ENCODE data around the gene CRADD. TPM values are rescaled to one million over a fixed set of nuclear protein-coding genes. Genes with fewer than 3 reads are reported as not detected.
"Not testable (repeated sequence)": the region's sequence is repeated elsewhere in the genome, so short reads cannot be mapped to it uniquely, and the experiment has no call there.

Gene CRADD
- total RNA-seq, 4 donors from 2014 or later: 16.1 to 43.3 (median 26.5) TPM

DNA sequence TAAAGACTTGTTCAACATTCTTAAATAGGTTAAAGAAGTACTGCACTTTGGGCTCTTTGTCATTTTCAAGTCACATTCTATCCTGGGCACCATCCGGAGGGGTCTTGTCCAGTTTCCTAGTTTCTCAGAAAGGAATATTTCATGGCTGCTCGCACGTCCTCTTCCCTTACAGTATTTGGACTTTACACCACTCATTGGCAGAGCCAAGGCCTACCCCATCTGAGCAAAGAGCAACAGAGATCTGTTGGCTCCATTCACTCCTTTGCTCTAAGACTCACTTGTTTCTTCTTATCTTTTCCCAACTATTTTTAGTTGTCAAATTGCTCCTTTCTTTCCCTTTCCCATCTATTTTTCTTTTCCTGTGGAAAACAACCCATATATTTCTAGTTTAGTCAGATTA, 118.2 kb downstream of the CRADD start:
- TF ChIP-seq POLR2A (IDR thresholded peaks at IDR 0.05): no peak
- TF ChIP-seq, protein P1, sequence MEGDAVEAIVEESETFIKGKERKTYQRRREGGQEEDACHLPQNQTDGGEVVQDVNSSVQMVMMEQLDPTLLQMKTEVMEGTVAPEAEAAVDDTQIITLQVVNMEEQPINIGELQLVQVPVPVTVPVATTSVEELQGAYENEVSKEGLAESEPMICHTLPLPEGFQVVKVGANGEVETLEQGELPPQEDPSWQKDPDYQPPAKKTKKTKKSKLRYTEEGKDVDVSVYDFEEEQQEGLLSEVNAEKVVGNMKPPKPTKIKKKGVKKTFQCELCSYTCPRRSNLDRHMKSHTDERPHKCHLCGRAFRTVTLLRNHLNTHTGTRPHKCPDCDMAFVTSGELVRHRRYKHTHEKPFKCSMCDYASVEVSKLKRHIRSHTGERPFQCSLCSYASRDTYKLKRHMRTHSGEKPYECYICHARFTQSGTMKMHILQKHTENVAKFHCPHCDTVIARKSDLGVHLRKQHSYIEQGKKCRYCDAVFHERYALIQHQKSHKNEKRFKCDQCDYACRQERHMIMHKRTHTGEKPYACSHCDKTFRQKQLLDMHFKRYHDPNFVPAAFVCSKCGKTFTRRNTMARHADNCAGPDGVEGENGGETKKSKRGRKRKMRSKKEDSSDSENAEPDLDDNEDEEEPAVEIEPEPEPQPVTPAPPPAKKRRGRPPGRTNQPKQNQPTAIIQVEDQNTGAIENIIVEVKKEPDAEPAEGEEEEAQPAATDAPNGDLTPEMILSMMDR (IDR thresholded peaks at IDR 0.05): no peak
- intact Hi-C loops (cut with DNase I; ENCODE audit: low total_unique reads): no loop called here
- WGBS, 2 donors: 93 to 95% methylated on average over 3 of the region's 3 CpGs

DNA sequence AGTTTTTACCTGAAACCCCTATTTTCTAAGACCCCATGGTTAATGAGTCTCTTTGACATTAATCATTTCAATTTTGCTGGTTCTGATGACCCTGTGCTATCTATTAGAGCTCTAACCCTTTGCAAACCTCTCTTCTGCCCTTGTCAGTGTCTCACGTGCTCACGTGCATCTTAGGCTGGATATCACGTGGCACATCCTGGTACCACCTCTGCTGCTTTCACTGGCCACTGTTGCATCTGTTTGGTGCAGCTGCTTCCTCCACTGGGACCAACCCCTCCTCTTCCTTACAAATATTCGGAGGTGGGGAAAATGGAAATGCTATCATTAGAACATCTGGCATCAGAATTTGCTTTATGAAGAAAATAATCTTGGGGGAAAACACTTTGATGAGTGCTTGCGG, 119.6 kb downstream of the CRADD start:
- WGBS, 2 donors: 85 to 87% methylated on average over 5 of the region's 5 CpGs
- intact Hi-C loops (cut with DNase I; ENCODE audit: low total_unique reads): no loop called here

More for the DNA sequence above, 118.2 kb downstream of the CRADD start:
- H3K4me3 ChIP-seq (ENCODE audit: low read depth, poor library complexity, severe bottlenecking): no peak overlapping the region
- no peak for DNase-seq (ENCODE audit: low spot score in 2 of 2)

DNA sequence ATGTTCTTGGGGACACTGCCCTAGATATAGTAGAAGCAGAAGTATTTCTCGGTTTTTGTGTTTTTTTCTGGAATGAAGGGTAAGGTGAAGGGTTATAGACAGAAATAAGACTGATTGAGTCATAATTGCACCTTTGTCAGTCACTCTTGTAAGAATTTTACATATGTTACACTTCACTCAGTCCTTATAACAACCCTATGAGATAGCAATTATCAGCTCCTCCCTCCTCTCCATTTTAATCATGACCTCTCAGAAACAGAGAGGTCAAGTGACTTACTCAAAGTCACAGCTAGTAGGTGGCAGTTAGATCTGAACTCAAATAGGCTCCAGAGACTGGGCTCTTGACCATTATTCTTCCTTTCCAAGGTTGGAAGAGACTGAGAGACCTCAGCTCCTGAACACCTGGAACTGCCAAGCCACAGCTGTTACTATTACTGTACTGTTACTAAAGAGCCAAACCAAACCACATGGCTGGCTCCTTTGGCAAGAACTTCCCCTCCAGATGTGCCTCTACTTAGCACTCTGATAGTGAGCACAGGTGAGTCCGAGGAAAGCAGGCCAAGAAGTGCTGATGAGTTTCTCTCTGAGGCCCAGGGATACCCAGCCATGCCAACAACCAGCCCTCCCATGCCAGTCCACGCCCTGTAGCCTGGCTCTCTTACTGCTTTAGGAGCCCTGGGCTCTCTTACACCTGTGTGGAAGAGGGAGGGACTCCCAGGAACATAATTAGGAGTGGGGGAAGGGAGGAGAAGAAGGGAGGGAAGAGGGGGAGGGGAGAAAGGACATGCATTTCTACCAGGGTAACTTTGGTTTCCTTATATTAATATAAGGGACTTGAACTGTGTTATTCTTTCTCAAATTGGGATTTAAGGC, 121.3 kb downstream of the CRADD start:
- WGBS, 2 donors: 57 to 63% methylated on average over 3 of the region's 3 CpGs
- intact Hi-C loops (cut with DNase I; ENCODE audit: low total_unique reads): no loop called here
- no peak for DNase-seq (ENCODE audit: low spot score in 2 of 2)
- H3K4me3 ChIP-seq (ENCODE audit: low read depth, poor library complexity, severe bottlenecking): no peak overlapping the region
- no peak for TF ChIP-seq POLR2A (IDR thresholded peaks at IDR 0.05)
- TF ChIP-seq, protein P1 (IDR thresholded peaks at IDR 0.05): no peak

More for the DNA sequence above, 119.6 kb downstream of the CRADD start:
- DNase-seq (ENCODE audit: low spot score in 2 of 2): no peak
- H3K4me3 ChIP-seq (ENCODE audit: low read depth, poor library complexity, severe bottlenecking): no peak overlapping the region
- TF ChIP-seq, protein P1 (IDR thresholded peaks at IDR 0.05): no peak
- TF ChIP-seq POLR2A (IDR thresholded peaks at IDR 0.05): no peak

DNA sequence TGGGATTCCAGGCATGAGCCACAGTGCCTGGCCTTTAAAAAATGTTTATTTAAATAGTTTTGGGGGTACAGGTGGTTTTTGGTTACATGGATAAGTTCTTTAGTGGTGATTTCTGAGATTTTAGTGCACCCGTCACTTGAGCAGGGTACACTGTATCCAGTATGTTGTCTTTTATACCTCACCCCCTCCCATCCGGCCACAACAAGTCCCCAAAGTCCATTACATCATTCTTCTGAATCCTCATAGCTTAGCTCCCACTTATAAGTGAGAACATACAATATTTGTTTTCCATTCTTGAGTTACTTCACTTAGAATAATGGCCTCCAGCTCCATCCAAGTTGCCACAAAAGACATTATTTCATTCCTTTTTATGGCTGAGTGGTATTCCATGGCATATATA, 124.5 kb downstream of the CRADD start:
- DNase-seq (ENCODE audit: low spot score in 2 of 2); intact Hi-C loops (cut with DNase I; ENCODE audit: low total_unique reads); H3K4me3 ChIP-seq (ENCODE audit: low read depth, poor library complexity, severe bottlenecking): not testable (repeated sequence)
- WGBS, 2 donors: 94 to 98% methylated on average over 2 of the region's 2 CpGs

DNA sequence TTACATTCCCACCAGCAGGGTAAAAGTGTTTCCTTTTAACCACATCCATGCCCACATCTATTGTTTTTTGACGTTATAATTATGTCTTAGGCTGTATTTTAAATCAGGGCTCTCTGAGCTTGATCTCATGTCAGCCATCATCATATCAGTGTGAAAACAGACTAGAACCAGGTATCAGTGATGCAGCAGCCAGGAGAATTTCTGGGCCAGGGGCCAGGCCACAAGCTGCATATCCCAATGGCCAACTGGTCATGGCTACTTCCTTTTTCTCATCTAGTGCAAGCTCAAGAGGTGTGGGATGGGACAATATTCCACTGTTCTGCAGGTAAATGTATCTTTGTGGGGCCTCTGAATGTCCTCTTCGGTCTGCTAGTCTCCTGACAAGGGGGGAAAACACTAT, 125.1 kb downstream of the CRADD start:
- TF ChIP-seq, protein P1 (IDR thresholded peaks at IDR 0.05): no peak
- no peak for TF ChIP-seq POLR2A (IDR thresholded peaks at IDR 0.05)
- intact Hi-C loops (cut with DNase I; ENCODE audit: low total_unique reads): no loop called here
- DNase-seq (ENCODE audit: low spot score in 2 of 2): no peak
- H3K4me3 ChIP-seq (ENCODE audit: low read depth, poor library complexity, severe bottlenecking): no peak overlapping the region
- 92% methylated on average over 2 of the region's 2 CpGs for WGBS, 2 donors

DNA sequence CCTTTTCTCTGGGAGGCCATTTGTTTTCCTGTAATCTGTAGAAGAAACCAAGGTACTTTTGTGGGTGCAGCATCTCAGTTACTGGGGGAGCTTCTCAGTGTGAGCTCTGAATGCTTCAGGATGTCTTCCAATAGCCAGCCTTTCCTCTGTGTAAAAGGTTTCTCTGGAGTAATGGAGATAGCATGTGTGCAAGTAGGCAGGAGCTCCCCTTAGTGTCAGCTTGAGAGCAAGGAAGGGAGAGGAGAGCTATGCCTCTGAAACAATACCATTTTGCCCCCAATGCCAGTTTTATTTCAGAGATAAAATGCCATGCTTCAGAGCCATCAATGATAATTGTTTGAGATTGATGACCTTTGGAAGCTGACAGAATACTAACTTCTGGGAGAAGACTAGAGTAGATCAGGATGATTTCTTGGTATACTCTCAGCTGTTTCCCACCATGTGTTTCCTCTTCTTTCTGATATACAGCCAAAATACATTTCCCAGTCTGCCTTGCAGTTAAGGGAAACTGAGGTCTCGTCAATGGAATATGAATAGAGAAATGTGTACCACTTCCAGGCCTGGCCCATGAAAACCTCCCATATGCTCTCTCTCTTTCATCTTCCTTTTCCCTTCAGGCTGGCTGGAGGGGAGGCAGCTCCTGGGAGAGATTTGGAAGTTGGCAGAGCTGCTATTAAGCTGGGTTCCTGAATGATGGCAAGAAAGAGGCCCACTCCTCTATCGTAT, 125.7 kb downstream of the CRADD start:
- no peak overlapping the region for H3K4me3 ChIP-seq (ENCODE audit: low read depth, poor library complexity, severe bottlenecking)
- intact Hi-C loops (cut with DNase I; ENCODE audit: low total_unique reads): no loop called here
- 14 to 20% methylated on average over 2 of the region's 2 CpGs for WGBS, 2 donors
- no peak for DNase-seq (ENCODE audit: low spot score in 2 of 2)
- TF ChIP-seq, protein P1 (IDR thresholded peaks at IDR 0.05): no peak
- TF ChIP-seq POLR2A (IDR thresholded peaks at IDR 0.05): no peak
